ENCODE results near the gene TMEM212. TPM values are rescaled to one million over a fixed set of nuclear protein-coding genes. Genes with fewer than 3 reads are reported as not detected.
A peak's percentile ranks its signal among the peaks of the same experiment; 100 is the strongest.

The TMEM212 gene
- polyA plus RNA-seq, 1 experiment: not detected

- Histone ChIP-seq H3K27ac (ENCODE audit: low read depth, low read length) (peak overlapping the region; percentile 21), H3K9me3 (ENCODE audit: control insufficient read depth, insufficient read depth, low read length) (no peaks in the 10 kb centered on the region), H3K4me3 (ENCODE audit: low read depth, low read length) (no peak overlapping the region), H3K27me3 (ENCODE audit: control insufficient read depth, insufficient read depth, low read length) (no peaks in the 10 kb centered on the region)
- POLR2A ChIA-PET: no interaction called here
- no peak for TF ChIP-seq CTCF (IDR thresholded peaks at IDR 0.05; ENCODE audit: low read depth, low read length)
- DNase-seq (ENCODE audit: low read depth, low spot score): peak; percentile 68
- CTCF ChIA-PET: interaction anchor here (0.6 kb wide), 1 partner anchor 39 kb away, joined by 3 read pairs; no protein-coding TSS in a partner anchor
These were observed 41.2 kb upstream of the TMEM212 start for GRCh38 chr3:171801738-171802589.

GRCh38 chr3:171802590-171802956, 40.6 kb upstream of the TMEM212 start:
- ChIA-PET CTCF (no interaction called here), POLR2A (no interaction called here)
- TF ChIP-seq CTCF (IDR thresholded peaks at IDR 0.05; ENCODE audit: low read depth, low read length): no peak
- H3K4me3 ChIP-seq (ENCODE audit: low read depth, low read length): no peak overlapping the region
- no peak for DNase-seq (ENCODE audit: low read depth, low spot score)
- H3K27ac ChIP-seq (ENCODE audit: low read depth, low read length): no peak overlapping the region
- no peaks in the 10 kb centered on the region for H3K27me3 ChIP-seq (ENCODE audit: control insufficient read depth, insufficient read depth, low read length)
- no peaks in the 10 kb centered on the region for H3K9me3 ChIP-seq (ENCODE audit: control insufficient read depth, insufficient read depth, low read length)

GRCh38 chr3:171803044-171803443, 40.1 kb upstream of the TMEM212 start:
- ChIA-PET POLR2A (no interaction called here), CTCF (no interaction called here)
- Histone ChIP-seq H3K27me3 (ENCODE audit: control insufficient read depth, insufficient read depth, low read length) (no peaks in the 10 kb centered on the region), H3K4me3 (ENCODE audit: low read depth, low read length) (no peak overlapping the region), H3K27ac (ENCODE audit: low read depth, low read length) (no peak overlapping the region), H3K9me3 (ENCODE audit: control insufficient read depth, insufficient read depth, low read length) (no peaks in the 10 kb centered on the region)
- DNase-seq (ENCODE audit: low read depth, low spot score): no peak
- no peak for TF ChIP-seq CTCF (IDR thresholded peaks at IDR 0.05; ENCODE audit: low read depth, low read length)

GRCh38 chr3:171804618-171805389, 38.3 kb upstream of the TMEM212 start:
- no peak for DNase-seq (ENCODE audit: low read depth, low spot score)
- POLR2A ChIA-PET: interaction anchor here (0.6 kb wide), 1 partner anchor 13 kb away, joined by 3 read pairs; no protein-coding TSS in a partner anchor
- CTCF ChIA-PET: no interaction called here
- peak overlapping the region; percentile 75 for H3K27ac ChIP-seq (ENCODE audit: low read depth, low read length)
- no peak overlapping the region for H3K4me3 ChIP-seq (ENCODE audit: low read depth, low read length)
- no peaks in the 10 kb centered on the region for H3K27me3 ChIP-seq (ENCODE audit: control insufficient read depth, insufficient read depth, low read length)
- no peak for TF ChIP-seq CTCF (IDR thresholded peaks at IDR 0.05; ENCODE audit: low read depth, low read length)
- H3K9me3 ChIP-seq (ENCODE audit: control insufficient read depth, insufficient read depth, low read length): no peaks in the 10 kb centered on the region

GRCh38 chr3:171805687-171806086, 37.5 kb upstream of the TMEM212 start:
- Histone ChIP-seq H3K27me3 (ENCODE audit: control insufficient read depth, insufficient read depth, low read length) (no peaks in the 10 kb centered on the region), H3K9me3 (ENCODE audit: control insufficient read depth, insufficient read depth, low read length) (no peaks in the 10 kb centered on the region), H3K4me3 (ENCODE audit: low read depth, low read length) (no peak overlapping the region), H3K27ac (ENCODE audit: low read depth, low read length) (peak overlapping the region; percentile 75)
- CTCF ChIA-PET: no interaction called here
- no peak for DNase-seq (ENCODE audit: low read depth, low spot score)
- POLR2A ChIA-PET: interaction anchor here (0.6 to 1.4 kb wide), 5 partner anchors 14 to 36 kb away, joined by 3 to 4 read pairs (median 3); no protein-coding TSS in a partner anchor
- TF ChIP-seq CTCF (IDR thresholded peaks at IDR 0.05; ENCODE audit: low read depth, low read length): no peak
